Gastrocnemius medialis (tissue), 4 donors: ENCODE data around the gene ROBO2. TPM values are rescaled to one million over a fixed set of nuclear protein-coding genes. Genes with fewer than 3 reads are reported as not detected.

Experiments
- ATAC-seq, 2 donors: fragments of 150-250 bp; one replicate each; pipeline ENCODE4 v1.9.1; 2016
- DNase-seq, 2 donors: peaks; one replicate each; pipeline ENCODE4 v3.0.0-alpha.2; 2019
- H3K27ac ChIP-seq, 4 donors: fragments of 200-600 bp; sonication (generic); 1 replicate in 1 of 4; 2 replicates in 3 of 4; pipeline ENCODE4 v1.5.1; 2016 to 2018; ENCODE audit warnings: mild to moderate bottlenecking in 2 of 4, moderate library complexity in 1 of 4
- H3K27me3 ChIP-seq, 3 donors: fragments of 200-600 bp; sonication (generic) in 2 of 3; 1 replicate in 1 of 3; 2 replicates in 2 of 3; pipeline versions ENCODE4 v1.5.1 to v1.6.0; 2016 to 2019; ENCODE audit warnings: mild to moderate bottlenecking in 1 of 3, moderate library complexity in 1 of 3
- H3K36me3 ChIP-seq, 2 donors: fragments of 200-600 bp; sonication (generic) in 1 of 2; one replicate each; pipeline ENCODE4 v1.5.1; 2017 to 2018
- H3K4me1 ChIP-seq, 2 donors: fragments of 200-600 bp; sonication (generic) in 1 of 2; one replicate each; pipeline ENCODE4 v1.5.1; 2016 to 2017; ENCODE audit warnings: mild to moderate bottlenecking in 2 of 2
- H3K4me3 ChIP-seq, 4 donors: fragments of 200-600 bp; sonication (generic) in 3 of 4; 1 replicate in 1 of 4; 2 replicates in 3 of 4; pipeline ENCODE4 v1.5.1; 2016 to 2019; ENCODE audit warnings: mild to moderate bottlenecking in 2 of 4
- H3K9me3 ChIP-seq, 3 donors: fragments of 200-600 bp; sonication (generic) in 2 of 3; 1 replicate in 1 of 3; 2 replicates in 2 of 3; pipeline ENCODE4 v1.5.1; 2016 to 2019
- POLR2A ChIP-seq, 2 donors: fragments of 450-650 bp; IDR thresholded peaks; one replicate each; pipeline ENCODE4 v1.6.1; 2017; ENCODE audit warnings: antibody characterized with exemption in 2 of 2, mild to moderate bottlenecking in 2 of 2, moderate library complexity in 2 of 2
- in situ Hi-C, 4 donors: fragments of 200-750 bp; cut with MboI; loops; one replicate each; pipeline versions ENCODE4 v1.15.0 to v1.8.0; 2017; ENCODE audit warnings: low sequenced_read_pairs in 4 of 4
- intact Hi-C: fragments of 100-400 bp; cut with DNase I; formaldehyde crosslinking; loops from one replicate; pipeline ENCODE4 v1.15.1; 2023; ENCODE audit warnings: low total_unique reads
- total RNA-seq, 4 donors: library from RNA; depleted of rRNA; stranded (reverse); fragments of >200 nt; gene quantifications; one replicate each; pipeline versions ENCODE4 v1.1.0 to v1.2.3, GENCODE V29; 2016
- TF ChIP-seq, protein P1 (sequence below), 5 experiments: fragments of 450-650 bp in 3 of 5; fragments of 200-600 bp in 2 of 5; sonication (generic) in 2 of 5; IDR thresholded peaks in 4 of 5; conservative IDR thresholded peaks in 1 of 5; 1 replicate in 4 of 5; 2 replicates in 1 of 5; pipeline ENCODE4 v1.5.1; 2016 to 2019; ENCODE audit warnings: antibody characterized with exemption in 5 of 5, mild to moderate bottlenecking in 3 of 5, moderate library complexity in 3 of 5

ROBO2 gene
- total RNA-seq: under 1 TPM in 1 of 4 donors, not detected in 3; 0.07 TPM

DNA sequence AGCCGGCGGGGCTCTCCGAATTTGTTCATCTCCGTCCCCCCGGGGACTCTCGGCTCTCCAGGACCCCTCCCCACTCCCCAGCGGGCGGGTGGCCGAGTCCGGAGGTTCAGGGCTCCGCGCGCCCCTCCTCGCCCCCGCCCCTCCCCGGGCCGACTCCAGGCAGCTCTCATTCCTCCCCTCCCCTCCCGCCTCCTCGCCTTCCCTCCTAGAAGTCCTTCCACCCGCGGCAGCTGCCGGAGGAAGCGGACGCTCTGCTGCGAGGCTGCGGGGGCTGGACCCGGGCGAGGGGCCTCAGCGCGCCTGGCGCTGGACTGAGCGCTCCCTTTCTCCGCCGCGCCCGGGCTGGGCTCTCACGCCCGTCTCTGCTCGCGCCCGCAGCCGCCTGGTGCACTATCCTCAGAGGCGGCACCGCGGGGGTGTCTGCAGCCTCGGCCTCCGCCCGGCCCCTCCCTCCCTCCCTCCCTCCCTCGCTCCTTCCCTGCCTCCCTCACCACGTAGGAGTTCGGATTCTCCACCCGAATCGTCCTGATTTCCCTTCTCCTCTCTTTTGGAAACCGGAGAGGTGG is at the start of gene ROBO2:
TSS of gene ROBO2 (plus strand) at position 494 of the 566 bp plus-strand sequence. CDS start 687 bp downstream, outside the sequence.
- TF ChIP-seq, protein P1, sequence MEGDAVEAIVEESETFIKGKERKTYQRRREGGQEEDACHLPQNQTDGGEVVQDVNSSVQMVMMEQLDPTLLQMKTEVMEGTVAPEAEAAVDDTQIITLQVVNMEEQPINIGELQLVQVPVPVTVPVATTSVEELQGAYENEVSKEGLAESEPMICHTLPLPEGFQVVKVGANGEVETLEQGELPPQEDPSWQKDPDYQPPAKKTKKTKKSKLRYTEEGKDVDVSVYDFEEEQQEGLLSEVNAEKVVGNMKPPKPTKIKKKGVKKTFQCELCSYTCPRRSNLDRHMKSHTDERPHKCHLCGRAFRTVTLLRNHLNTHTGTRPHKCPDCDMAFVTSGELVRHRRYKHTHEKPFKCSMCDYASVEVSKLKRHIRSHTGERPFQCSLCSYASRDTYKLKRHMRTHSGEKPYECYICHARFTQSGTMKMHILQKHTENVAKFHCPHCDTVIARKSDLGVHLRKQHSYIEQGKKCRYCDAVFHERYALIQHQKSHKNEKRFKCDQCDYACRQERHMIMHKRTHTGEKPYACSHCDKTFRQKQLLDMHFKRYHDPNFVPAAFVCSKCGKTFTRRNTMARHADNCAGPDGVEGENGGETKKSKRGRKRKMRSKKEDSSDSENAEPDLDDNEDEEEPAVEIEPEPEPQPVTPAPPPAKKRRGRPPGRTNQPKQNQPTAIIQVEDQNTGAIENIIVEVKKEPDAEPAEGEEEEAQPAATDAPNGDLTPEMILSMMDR (IDR thresholded peaks at IDR 0.05 in 4 of 5, conservative IDR thresholded peaks at IDR 0.05 in 1 of 5): no peak
- TF ChIP-seq POLR2A (IDR thresholded peaks at IDR 0.05): no peak
- H3K27ac ChIP-seq: no peak within 1 kb of the TSS
- ATAC-seq (no peak), DNase-seq (no peak)
- H3K36me3 ChIP-seq: no peaks in the 10 kb centered on the region
- intact Hi-C loops: no loop called here
- no peaks in the 10 kb centered on the region for H3K4me1 ChIP-seq
- in situ Hi-C loops: loop anchor here in 3 of 4 donors (5.0 to 25.0 kb wide), 3 partner anchors 215 to 1598 kb away; no protein-coding TSS in a partner anchor
- peaks cover 23 to 26% (median 25%) of the 10 kb centered on the region in 3 donors for H3K27me3 ChIP-seq
- no peaks in the 10 kb centered on the region for H3K9me3 ChIP-seq
- H3K4me3 ChIP-seq: peak within 1 kb of the TSS; percentile 29 to 47 (median 41)

DNA sequence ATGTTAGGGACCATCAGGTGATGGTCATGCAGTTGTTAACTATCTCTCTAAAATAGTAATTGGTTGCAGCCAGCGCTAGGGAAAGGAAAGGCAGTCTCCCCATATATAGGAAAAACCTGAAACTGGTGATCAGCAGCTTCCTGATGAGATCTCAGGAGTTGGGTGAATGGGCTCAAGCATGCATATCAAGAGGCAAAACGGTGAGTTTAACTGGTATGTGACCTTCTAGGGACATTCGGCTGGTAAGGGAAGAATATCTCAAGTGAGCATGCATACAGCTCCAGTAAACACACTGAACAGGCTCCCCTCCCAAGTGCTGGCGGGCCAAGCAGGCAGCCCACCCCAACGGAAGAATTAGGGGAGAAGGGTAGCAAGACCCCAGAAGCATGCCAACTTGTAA is 49.3 kb upstream of the ROBO2 start:
- Histone ChIP-seq H3K27me3 (no peaks in the 10 kb centered on the region), H3K36me3 (no peaks in the 10 kb centered on the region), H3K4me1 (no peaks in the 10 kb centered on the region), H3K9me3 (no peaks in the 10 kb centered on the region), H3K4me3 (no peak overlapping the region), H3K27ac (no peak overlapping the region)
- DNase-seq (no peak), ATAC-seq (no peak)
- intact Hi-C loops: no loop called here
- in situ Hi-C loops: no loop called here
- TF ChIP-seq, protein P1 (IDR thresholded peaks at IDR 0.05 in 4 of 5, conservative IDR thresholded peaks at IDR 0.05 in 1 of 5): no peak
- TF ChIP-seq POLR2A (IDR thresholded peaks at IDR 0.05): no peak

- H3K9me3 ChIP-seq: no peaks in the 10 kb centered on the region
- in situ Hi-C loops: no loop called here
- H3K36me3 ChIP-seq: no peaks in the 10 kb centered on the region
- TF ChIP-seq POLR2A (IDR thresholded peaks at IDR 0.05): no peak
- TF ChIP-seq, protein P1 (IDR thresholded peaks at IDR 0.05 in 4 of 5, conservative IDR thresholded peaks at IDR 0.05 in 1 of 5): no peak
- DNase-seq (no peak), ATAC-seq (no peak)
- intact Hi-C loops: no loop called here
- H3K4me3 ChIP-seq: no peak overlapping the region
- H3K4me1 ChIP-seq: no peaks in the 10 kb centered on the region
- H3K27ac ChIP-seq: no peak overlapping the region
- H3K27me3 ChIP-seq: no peaks in the 10 kb centered on the region
These were observed 48.7 kb upstream of the ROBO2 start for GRCh38 chr3:76991165-76991564.

DNA sequence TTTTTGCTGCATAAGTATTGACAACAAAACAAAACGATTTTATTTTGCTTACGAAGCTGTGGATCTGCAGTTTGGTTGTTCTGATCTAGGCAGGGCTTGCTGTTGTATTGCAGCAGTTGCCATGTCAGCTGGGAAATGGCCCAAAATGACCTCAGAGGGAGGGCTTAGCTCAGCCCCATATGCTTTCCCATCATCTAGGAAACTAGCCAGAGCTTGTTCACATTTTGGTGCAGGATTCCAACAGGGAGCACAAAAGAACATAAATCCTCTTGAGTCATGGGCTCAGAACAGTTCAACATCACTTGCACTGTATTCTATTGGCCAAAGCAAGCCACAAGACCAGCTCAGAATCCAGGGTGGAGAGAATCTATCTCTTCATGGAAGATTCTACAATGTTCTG is 42.2 kb upstream of the ROBO2 start:
- no peak overlapping the region for H3K4me3 ChIP-seq
- intact Hi-C loops: no loop called here
- no peak overlapping the region for H3K27ac ChIP-seq
- TF ChIP-seq, protein P1 (IDR thresholded peaks at IDR 0.05 in 4 of 5, conservative IDR thresholded peaks at IDR 0.05 in 1 of 5): no peak
- no peak for TF ChIP-seq POLR2A (IDR thresholded peaks at IDR 0.05)
- in situ Hi-C loops: no loop called here
- H3K4me1 ChIP-seq: no peaks in the 10 kb centered on the region
- no peaks in the 10 kb centered on the region for H3K27me3 ChIP-seq
- H3K9me3 ChIP-seq: no peaks in the 10 kb centered on the region
- H3K36me3 ChIP-seq: no peaks in the 10 kb centered on the region
- ATAC-seq (no peak), DNase-seq (no peak)

DNA sequence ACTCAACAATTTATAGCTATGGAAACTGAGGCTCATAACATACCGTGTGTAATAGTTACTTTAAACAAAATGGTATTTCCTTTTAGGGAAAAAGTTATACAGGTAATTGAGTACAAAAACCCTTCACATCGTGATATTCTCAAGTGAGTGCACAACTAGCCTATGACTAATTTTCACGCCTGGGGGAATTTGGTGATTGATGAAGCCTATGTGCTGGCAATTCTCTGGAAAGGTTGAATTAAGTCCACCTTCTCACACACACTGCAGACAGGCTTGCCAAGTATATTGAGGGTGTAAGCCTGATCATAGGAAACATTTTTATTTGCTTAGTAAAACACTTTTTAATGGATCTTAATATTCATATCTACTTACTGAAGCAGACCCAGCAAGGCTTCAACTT is 41.3 kb upstream of the ROBO2 start:
- H3K36me3 ChIP-seq: no peaks in the 10 kb centered on the region
- intact Hi-C loops (no loop called here), in situ Hi-C loops (no loop called here)
- no peaks in the 10 kb centered on the region for H3K27me3 ChIP-seq
- H3K4me1 ChIP-seq: no peaks in the 10 kb centered on the region
- H3K9me3 ChIP-seq: no peaks in the 10 kb centered on the region
- no peak overlapping the region for H3K4me3 ChIP-seq
- no peak for DNase-seq
- no peak for ATAC-seq
- no peak overlapping the region for H3K27ac ChIP-seq
- TF ChIP-seq, protein P1 (IDR thresholded peaks at IDR 0.05 in 4 of 5, conservative IDR thresholded peaks at IDR 0.05 in 1 of 5): no peak
- TF ChIP-seq POLR2A (IDR thresholded peaks at IDR 0.05): no peak
